HL-60/S4 treated with retinoic acid at 250 ng/mL for 4 days and 3 days (cell line): ENCODE results near the gene SF3B1.
"Not testable (repeated sequence)": the region's sequence is repeated elsewhere in the genome, so short reads cannot be mapped to it uniquely, and the experiment has no call there.

Experiments used
- in situ Hi-C: fragments of 300-500 bp; cut with MboI; formaldehyde crosslinking; loops from 2 replicates; pipeline ENCODE4 v1.7.0; 2022; ENCODE audit warnings: low sequenced_read_pairs

Gene SF3B1

GRCh38 chr2:197348721-197349360 lies 86.0 kb downstream of the SF3B1 start:
- in situ Hi-C loops, result no loop called here

GRCh38 chr2:197345846-197346370 lies 88.9 kb downstream of the SF3B1 start:
- in situ Hi-C loops, result no loop called here

- in situ Hi-C loops, result not testable (repeated sequence)
These were observed 90.9 kb downstream of the SF3B1 start for GRCh38 chr2:197343968-197344367.

- in situ Hi-C loops, result no loop called here
These were observed 94.2 kb downstream of the SF3B1 start for GRCh38 chr2:197340591-197340990.
